Liver (tissue), 9 donors: ENCODE results near the gene SNAPC2. TPM values are rescaled to one million over a fixed set of nuclear protein-coding genes. Genes with fewer than 3 reads are reported as not detected.

Experiments used
- DNase-seq: peaks from one replicate; pipeline ENCODE4 v3.0.0-alpha.2; 2017; ENCODE audit warnings: low spot score
- H3K27ac ChIP-seq, 2 donors: one replicate each; pipeline ENCODE4 v1.7.0; 2013; ENCODE audit warnings: inconsistent platforms in 2 of 2, low read length in 2 of 2, control low read depth in 1 of 2, low read depth in 1 of 2, mild to moderate bottlenecking in 1 of 2
- H3K27me3 ChIP-seq, 4 donors: one replicate each; pipeline versions ENCODE4 v1.6.1 to v1.7.0; 2013; ENCODE audit warnings: low read length in 3 of 4, inconsistent platforms in 1 of 4, mild to moderate bottlenecking in 1 of 4, moderate library complexity in 1 of 4; ENCODE audit not compliant: control insufficient read depth in 4 of 4, insufficient read depth in 4 of 4
- H3K36me3 ChIP-seq, 4 donors: one replicate each; pipeline versions ENCODE4 v1.6.1 to v1.7.0; 2013; ENCODE audit warnings: low read length in 3 of 4, mild to moderate bottlenecking in 3 of 4, low read depth in 1 of 4, moderate library complexity in 1 of 4; ENCODE audit not compliant: control insufficient read depth in 4 of 4, insufficient read depth in 3 of 4
- H3K4me1 ChIP-seq, 4 donors: one replicate each; pipeline versions ENCODE4 v1.6.1 to v1.7.0; 2013; ENCODE audit warnings: low read length in 3 of 4, mild to moderate bottlenecking in 3 of 4, moderate library complexity in 1 of 4; ENCODE audit not compliant: control insufficient read depth in 4 of 4, insufficient read depth in 4 of 4
- H3K4me3 ChIP-seq, 3 donors: one replicate each; pipeline versions ENCODE4 v1.6.1 to v1.7.0; 2013; ENCODE audit warnings: low read length in 3 of 3, control low read depth in 1 of 3, low read depth in 1 of 3, mild to moderate bottlenecking in 1 of 3
- H3K9ac ChIP-seq, 2 donors: one replicate each; pipeline ENCODE4 v1.7.0; 2013; ENCODE audit warnings: low read length in 2 of 2, mild to moderate bottlenecking in 2 of 2, moderate library complexity in 2 of 2, control low read depth in 1 of 2, low read depth in 1 of 2
- H3K9me3 ChIP-seq, 4 donors: one replicate each; pipeline versions ENCODE4 v1.6.1 to v1.7.0; 2013; ENCODE audit warnings: low read length in 3 of 4; ENCODE audit not compliant: control insufficient read depth in 4 of 4
- ATF3 ChIP-seq: IDR thresholded peaks from 2 replicates; pipeline ENCODE4 v1.6.1; 2016; ENCODE audit warnings: antibody characterized with exemption
- CTCF ChIP-seq: fragments of 150-350 bp; IDR thresholded peaks from 2 replicates; pipeline ENCODE4 v1.5.1; 2017; ENCODE audit warnings: improper control_type of control experiment, low read depth, low read length; ENCODE audit not compliant: missing input control
- EGR1 ChIP-seq, 2 donors: IDR thresholded peaks; 2 replicates each; pipeline ENCODE4 v1.6.1; 2016 to 2018; ENCODE audit warnings: antibody characterized with exemption in 2 of 2, low read depth in 2 of 2
- FOXA1 ChIP-seq: IDR thresholded peaks from 2 replicates; pipeline ENCODE4 v1.6.1; 2016; ENCODE audit warnings: antibody characterized with exemption
- GABPA ChIP-seq, 2 donors: IDR thresholded peaks in 1 of 2; conservative IDR thresholded peaks in 1 of 2; 2 replicates each; pipeline ENCODE4 v1.6.1; 2016; ENCODE audit warnings: antibody characterized with exemption in 2 of 2, mild to moderate bottlenecking in 1 of 2, moderate library complexity in 1 of 2
- HNF4A ChIP-seq, 2 donors: conservative IDR thresholded peaks; 2 replicates each; pipeline ENCODE4 v1.6.1; 2016; ENCODE audit warnings: antibody characterized with exemption in 2 of 2, mild to moderate bottlenecking in 2 of 2
- HNF4G ChIP-seq: IDR thresholded peaks from 2 replicates; pipeline ENCODE4 v1.6.1; 2016; ENCODE audit warnings: antibody characterized with exemption
- JUND ChIP-seq, 2 donors: IDR thresholded peaks; 2 replicates each; pipeline ENCODE4 v1.6.1; 2016; ENCODE audit warnings: antibody characterized with exemption in 2 of 2
- MAX ChIP-seq: IDR thresholded peaks from 2 replicates; pipeline ENCODE4 v1.6.1; 2016; ENCODE audit warnings: antibody characterized with exemption
- NR2F2 ChIP-seq: IDR thresholded peaks from 2 replicates; pipeline ENCODE4 v1.6.1; 2016; ENCODE audit warnings: antibody characterized with exemption
- RAD21 ChIP-seq, 2 donors: IDR thresholded peaks; 2 replicates each; pipeline ENCODE4 v1.6.1; 2016; ENCODE audit warnings: antibody characterized with exemption in 2 of 2, mild to moderate bottlenecking in 2 of 2
- RXRA ChIP-seq, 2 donors: IDR thresholded peaks; 2 replicates each; pipeline ENCODE4 v1.6.1; 2017 to 2018; ENCODE audit warnings: antibody characterized with exemption in 2 of 2, mild to moderate bottlenecking in 1 of 2
- TAF1 ChIP-seq: conservative IDR thresholded peaks from 2 replicates; pipeline ENCODE4 v1.6.1; 2016; ENCODE audit warnings: antibody characterized with exemption, mild to moderate bottlenecking
- ZBTB33 ChIP-seq: IDR thresholded peaks from 2 replicates; pipeline ENCODE4 v1.6.1; 2016; ENCODE audit warnings: antibody characterized with exemption
- WGBS: extraction: QIAGEN DNeasy Blood & Tissue Kit; methylation state at CpG from one replicate; pipeline ENCODE4 v1.1.7; 2013; 5-methylcytosine and 5-hydroxymethylcytosine counted together
- polyA plus RNA-seq, 2 donors: library from polyadenylated mRNA; stranded (reverse) in 1 of 2; unstranded in 1 of 2; fragments of 200-250 nt in 1 of 2; fragments of >200 nt in 1 of 2; fragmentation: Nextera tagmentation in 1 of 2; extraction: Ambion mirVana in 1 of 2; gene quantifications; one replicate each; pipeline versions ENCODE4 v1.2.1 to v1.2.3, GENCODE V29; 2013 to 2015
- total RNA-seq, 2 donors: library from RNA; depleted of rRNA; stranded (reverse); fragments of >200 nt; gene quantifications; one replicate each; pipeline ENCODE4 v1.2.3, GENCODE V29; 2014
- donor health status: healthy.
- donor health status: healthy.
- donor health status: healthy.
- donor health status: healthy.
- donor health status: healthy.

SNAPC2 gene
- total and polyA plus RNA-seq, 4 donors: 2.8 to 7.1 (median 3.3) TPM

GRCh38 chr19:7971553-7972520 lies 51.7 kb downstream of the SNAPC2 start:
- TF ChIP-seq NR2F2 (no peak), GABPA (IDR thresholded peaks at IDR 0.05 in 1 of 2, conservative IDR thresholded peaks at IDR 0.05 in 1 of 2) (no peak), EGR1 (IDR thresholded peaks at IDR 0.05; ENCODE audit: low read depth in 2 of 2) (no peak), RXRA (IDR thresholded peaks at IDR 0.05) (peak; percentile 63 to 76), FOXA1 (no peak), CTCF (no peak), RAD21 (IDR thresholded peaks at IDR 0.05) (peak in 1 of 2 donors; percentile 36), TAF1 (no peak), ATF3 (no peak), HNF4A (conservative IDR thresholded peaks at IDR 0.05) (peak in 1 of 2 donors; percentile 22), ZBTB33 (no peak), MAX (no peak), JUND (IDR thresholded peaks at IDR 0.05) (no peak), HNF4G (no peak)
- no peaks in the 10 kb centered on the region for H3K27me3 ChIP-seq
- H3K36me3 ChIP-seq: peaks cover 3 to 36% (median 14%) of the 10 kb centered on the region in 4 donors
- peak overlapping the region; percentile 57 to 58 for H3K27ac ChIP-seq
- no peak overlapping the region for H3K4me3 ChIP-seq
- peaks cover 0 to 22% (median 14%) of the 10 kb centered on the region in 4 donors for H3K4me1 ChIP-seq
- H3K9ac ChIP-seq: no peak overlapping the region
- no peak for DNase-seq
- WGBS: 62% methylated on average over 35 of the region's 35 CpGs
- no peaks in the 10 kb centered on the region for H3K9me3 ChIP-seq

Other genes with a start within 250 kb of the SNAPC2 start
- gene MCEMP1, start 243.2 kb upstream of the SNAPC2 start, total RNA-seq: under 1 TPM; 0.42 to 0.92 TPM
- under 1 TPM; 0.29 to 0.54 TPM for gene MCEMP1, start 243.2 kb upstream of the SNAPC2 start, polyA plus RNA-seq
- 10 to 100 TPM; 22.5 to 38.3 TPM for gene TRAPPC5, start 239.5 kb upstream of the SNAPC2 start, total RNA-seq
- 100 to 1,000 TPM in 1 of 2 donors, 10 to 100 TPM in 1; 72.1 to 130 TPM for gene TRAPPC5, start 239.5 kb upstream of the SNAPC2 start, polyA plus RNA-seq
- gene FCER2, start 218.2 kb upstream of the SNAPC2 start, total RNA-seq: under 1 TPM in 1 of 2 donors, not detected in 1; 0.14 TPM
- gene FCER2, start 218.2 kb upstream of the SNAPC2 start, polyA plus RNA-seq: not detected
- gene CLEC4G, start 188.2 kb upstream of the SNAPC2 start, total RNA-seq: 10 to 100 TPM in 1 of 2 donors, 1 to 10 TPM in 1; 7.7 to 43.9 TPM
- 10 to 100 TPM; 47.4 to 69.0 TPM for gene CLEC4G, start 188.2 kb upstream of the SNAPC2 start, polyA plus RNA-seq
- gene CD209, start 172.8 kb upstream of the SNAPC2 start, total RNA-seq: 1 to 10 TPM; 1.6 to 1.9 TPM
- 1 to 10 TPM in 1 of 2 donors, under 1 TPM in 1; 0.44 to 3.5 TPM for gene CD209, start 172.8 kb upstream of the SNAPC2 start, polyA plus RNA-seq
- gene CLEC4M, start 157.1 kb upstream of the SNAPC2 start, total RNA-seq: 10 to 100 TPM; 22.2 to 33.0 TPM
- 10 to 100 TPM; 32.7 to 33.5 TPM for gene CLEC4M, start 157.1 kb upstream of the SNAPC2 start, polyA plus RNA-seq
- gene EVI5L, start 90.1 kb upstream of the SNAPC2 start, total RNA-seq: 1 to 10 TPM; 4.2 to 4.7 TPM
- 1 to 10 TPM; 1.4 to 5.0 TPM for gene EVI5L, start 90.1 kb upstream of the SNAPC2 start, polyA plus RNA-seq
- not detected for gene PRR36, start 45.9 kb upstream of the SNAPC2 start, total RNA-seq
- under 1 TPM; 0.02 to 0.03 TPM for gene PRR36, start 45.9 kb upstream of the SNAPC2 start, polyA plus RNA-seq
- gene LRRC8E, start 31.8 kb upstream of the SNAPC2 start, total RNA-seq: 1 to 10 TPM; 1.8 to 3.3 TPM
- 1 to 10 TPM in 1 of 2 donors, not detected in 1; 2.4 TPM for gene LRRC8E, start 31.8 kb upstream of the SNAPC2 start, polyA plus RNA-seq
- gene MAP2K7, start 16.5 kb upstream of the SNAPC2 start, total RNA-seq: 10 to 100 TPM in 1 of 2 donors, 1 to 10 TPM in 1; 9.4 to 11.7 TPM
- gene MAP2K7, start 16.5 kb upstream of the SNAPC2 start, polyA plus RNA-seq: 1 to 10 TPM; 3.0 to 9.7 TPM
- 1 to 10 TPM in 1 of 2 donors, not detected in 1; 2.5 TPM for gene TGFBR3L, start 5.5 kb upstream of the SNAPC2 start, total RNA-seq
- under 1 TPM; 0.32 to 0.36 TPM for gene TGFBR3L, start 5.5 kb upstream of the SNAPC2 start, polyA plus RNA-seq
- under 1 TPM; 0.08 to 0.14 TPM for gene CTXN1, start 5.8 kb downstream of the SNAPC2 start, total RNA-seq
- gene CTXN1, start 5.8 kb downstream of the SNAPC2 start, polyA plus RNA-seq: under 1 TPM in 1 of 2 donors, not detected in 1; 0.07 TPM
- gene TIMM44, start 23.3 kb downstream of the SNAPC2 start, total RNA-seq: 10 to 100 TPM; 21.1 to 35.8 TPM
- 10 to 100 TPM; 17.7 to 32.2 TPM for gene TIMM44, start 23.3 kb downstream of the SNAPC2 start, polyA plus RNA-seq
- gene ELAVL1, start 85.3 kb downstream of the SNAPC2 start, total RNA-seq: 10 to 100 TPM; 21.2 to 33.7 TPM
- 10 to 100 TPM; 14.4 to 17.0 TPM for gene ELAVL1, start 85.3 kb downstream of the SNAPC2 start, polyA plus RNA-seq
- gene CCL25, start 132.4 kb downstream of the SNAPC2 start, total RNA-seq: not detected
- not detected for gene CCL25, start 132.4 kb downstream of the SNAPC2 start, polyA plus RNA-seq
- under 1 TPM; under 0.01 to 0.61 TPM for gene FBN3, start 229.3 kb downstream of the SNAPC2 start, total RNA-seq
- under 1 TPM in 1 of 2 donors, not detected in 1; 0.08 TPM for gene FBN3, start 229.3 kb downstream of the SNAPC2 start, polyA plus RNA-seq